Left ventricle myocardium inferior (tissue), 1 donor: Measurements from ENCODE around the gene STAT1. TPM values are rescaled to one million over a fixed set of nuclear protein-coding genes. Genes with fewer than 3 reads are reported as not detected.

Experiments
- DNase-seq: peaks from one replicate; pipeline ENCODE4 v3.0.0-alpha.2; 2020
- H3K27ac ChIP-seq: fragments of 200-600 bp; replicated peaks from 2 replicates; pipeline ENCODE4 v1.8.0; 2021
- H3K27me3 ChIP-seq: fragments of 200-600 bp; 2 replicates; pipeline ENCODE4 v1.8.0; 2021; ENCODE audit warnings: low read depth
- H3K36me3 ChIP-seq: fragments of 200-600 bp; 2 replicates; pipeline ENCODE4 v1.8.0; 2021
- H3K4me1 ChIP-seq: fragments of 200-600 bp; 2 replicates; pipeline ENCODE4 v1.8.0; 2021
- H3K4me3 ChIP-seq: fragments of 200-600 bp; 2 replicates; pipeline ENCODE4 v1.8.0; 2021; ENCODE audit warnings: mild to moderate bottlenecking, moderate library complexity
- H3K9me3 ChIP-seq: fragments of 200-600 bp; replicated peaks from 2 replicates; pipeline ENCODE4 v1.8.0; 2021
- intact Hi-C: fragments of 100-400 bp; cut with micrococcal nuclease; formaldehyde crosslinking; loops from one replicate; pipeline ENCODE4 v1.11.0; 2022
- total RNA-seq: library from RNA; stranded (reverse); fragmentation: NEBNext Ultra II Directional; extraction: Animal tissue kit (Norgen Biotek cat#: 25700); gene quantifications from one replicate; pipeline ENCODE4 v1.2.1, GENCODE V29; 2021
- TF ChIP-seq, protein P1 (sequence below): fragments of 200-600 bp; IDR thresholded peaks from 2 replicates; pipeline ENCODE4 v1.8.0; 2021; ENCODE audit warnings: antibody characterized with exemption, mild to moderate bottlenecking, borderline replicate concordance
- donor health status: DM: no; HTN: yes; CAD: no; lungs with severe emphysema.

The STAT1 gene
- total RNA-seq, 1 donor from 2014 or later, result 42.2 TPM

GRCh38 chr2:190986221-190986953 is 27.6 kb downstream of the STAT1 start:
- no peaks in the 10 kb centered on the region for H3K27me3 ChIP-seq
- TF ChIP-seq, protein P1, sequence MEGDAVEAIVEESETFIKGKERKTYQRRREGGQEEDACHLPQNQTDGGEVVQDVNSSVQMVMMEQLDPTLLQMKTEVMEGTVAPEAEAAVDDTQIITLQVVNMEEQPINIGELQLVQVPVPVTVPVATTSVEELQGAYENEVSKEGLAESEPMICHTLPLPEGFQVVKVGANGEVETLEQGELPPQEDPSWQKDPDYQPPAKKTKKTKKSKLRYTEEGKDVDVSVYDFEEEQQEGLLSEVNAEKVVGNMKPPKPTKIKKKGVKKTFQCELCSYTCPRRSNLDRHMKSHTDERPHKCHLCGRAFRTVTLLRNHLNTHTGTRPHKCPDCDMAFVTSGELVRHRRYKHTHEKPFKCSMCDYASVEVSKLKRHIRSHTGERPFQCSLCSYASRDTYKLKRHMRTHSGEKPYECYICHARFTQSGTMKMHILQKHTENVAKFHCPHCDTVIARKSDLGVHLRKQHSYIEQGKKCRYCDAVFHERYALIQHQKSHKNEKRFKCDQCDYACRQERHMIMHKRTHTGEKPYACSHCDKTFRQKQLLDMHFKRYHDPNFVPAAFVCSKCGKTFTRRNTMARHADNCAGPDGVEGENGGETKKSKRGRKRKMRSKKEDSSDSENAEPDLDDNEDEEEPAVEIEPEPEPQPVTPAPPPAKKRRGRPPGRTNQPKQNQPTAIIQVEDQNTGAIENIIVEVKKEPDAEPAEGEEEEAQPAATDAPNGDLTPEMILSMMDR, result no peak
- intact Hi-C loops, result no loop called here
- peaks cover 100% of the 10 kb centered on the region for H3K36me3 ChIP-seq
- H3K4me1 ChIP-seq, result peaks cover 20% of the 10 kb centered on the region
- DNase-seq, result no peak
- no peak overlapping the region for H3K4me3 ChIP-seq
- H3K9me3 ChIP-seq, result no peaks in the 10 kb centered on the region
- H3K27ac ChIP-seq, result no peak overlapping the region

- Histone ChIP-seq H3K27me3 (no peaks in the 10 kb centered on the region), H3K36me3 (peaks cover 89% of the 10 kb centered on the region), H3K9me3 (no peaks in the 10 kb centered on the region), H3K27ac (no peak overlapping the region), H3K4me1 (peaks cover 38% of the 10 kb centered on the region), H3K4me3 (no peak overlapping the region)
- DNase-seq, result no peak
- intact Hi-C loops, result no loop called here
- TF ChIP-seq, protein P1, result no peak
Observed at GRCh38 chr2:190984595-190984994, 29.4 kb downstream of the STAT1 start.

DNA sequence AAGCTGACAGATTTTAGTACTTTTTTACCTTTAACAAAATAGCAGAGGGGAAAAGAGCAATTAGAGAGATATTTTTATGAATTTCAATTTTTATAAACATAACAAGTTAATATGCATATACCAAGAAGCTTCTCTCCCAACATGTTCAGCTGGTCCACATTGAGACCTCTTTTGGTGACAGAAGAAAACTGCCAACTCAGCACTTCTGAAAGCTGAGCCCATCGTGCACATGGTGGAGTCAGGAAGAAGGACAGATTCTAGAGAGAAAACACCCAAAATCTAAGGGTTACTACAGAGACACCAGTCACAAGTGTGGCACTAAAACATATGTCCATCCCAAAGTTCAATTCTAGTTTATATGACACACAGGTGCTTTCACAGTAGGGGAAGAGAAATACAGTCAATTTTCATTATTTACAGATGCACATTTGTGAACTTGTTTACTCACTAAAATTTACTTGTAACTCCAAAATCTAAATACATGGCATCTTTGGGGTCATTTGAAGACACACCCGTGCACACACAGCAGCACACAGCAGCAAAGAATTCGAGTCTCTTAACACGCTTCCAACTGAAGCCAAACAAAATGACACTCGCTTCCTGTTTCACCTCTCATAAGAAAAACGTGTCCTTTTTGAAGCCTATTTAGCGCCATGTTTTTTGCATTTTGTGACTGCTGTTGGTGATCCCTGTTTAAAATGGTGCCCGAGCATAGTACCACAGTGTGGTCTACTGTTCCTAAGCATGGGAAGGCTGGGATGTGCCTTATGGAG is 31.5 kb downstream of the STAT1 start:
- H3K9me3 ChIP-seq, result no peaks in the 10 kb centered on the region
- peaks cover 89% of the 10 kb centered on the region for H3K36me3 ChIP-seq
- TF ChIP-seq, protein P1, result no peak
- no peak overlapping the region for H3K4me3 ChIP-seq
- H3K4me1 ChIP-seq, result peaks cover 59% of the 10 kb centered on the region
- intact Hi-C loops, result no loop called here
- no peak overlapping the region for H3K27ac ChIP-seq
- no peak for DNase-seq
- H3K27me3 ChIP-seq, result no peaks in the 10 kb centered on the region

GRCh38 chr2:190981733-190982132 is 32.2 kb downstream of the STAT1 start:
- DNase-seq, result no peak
- Histone ChIP-seq H3K27ac (no peak overlapping the region), H3K36me3 (peaks cover 89% of the 10 kb centered on the region), H3K27me3 (no peaks in the 10 kb centered on the region), H3K4me1 (peaks cover 59% of the 10 kb centered on the region), H3K4me3 (no peak overlapping the region), H3K9me3 (no peaks in the 10 kb centered on the region)
- TF ChIP-seq, protein P1, result no peak
- intact Hi-C loops, result no loop called here

DNA sequence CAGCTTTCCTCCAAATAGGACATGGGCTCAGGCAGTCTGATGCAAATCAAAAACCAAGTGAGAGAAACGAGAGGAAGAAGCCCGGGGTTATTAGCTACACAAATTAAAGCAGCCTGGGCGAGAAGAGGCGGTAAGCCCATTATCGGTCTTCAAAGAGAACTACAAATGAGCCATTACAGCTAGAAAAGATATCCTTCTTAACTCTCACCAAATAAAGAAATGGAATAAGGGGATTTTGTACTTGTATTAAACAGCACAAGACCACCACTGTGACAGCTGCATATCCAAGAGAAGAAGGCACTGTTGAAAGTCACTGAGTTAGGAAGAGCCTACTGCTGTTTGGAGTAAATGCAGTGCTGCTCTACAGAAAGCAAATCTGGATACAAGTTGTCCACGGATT is 32.6 kb downstream of the STAT1 start:
- intact Hi-C loops, result no loop called here
- Histone ChIP-seq H3K4me1 (peaks cover 58% of the 10 kb centered on the region), H3K36me3 (peaks cover 89% of the 10 kb centered on the region), H3K9me3 (no peaks in the 10 kb centered on the region), H3K27ac (peak overlapping the region; percentile 91), H3K27me3 (no peaks in the 10 kb centered on the region), H3K4me3 (no peak overlapping the region)
- no peak for DNase-seq
- TF ChIP-seq, protein P1, result no peak
